PC-3 (cell line): ENCODE measurements around the gene ARHGEF25.

ENCODE experiments used
- EZH2 ChIP-seq: fragments of 300-600 bp; sonication (generic); IDR thresholded peaks from one replicate; pipeline ENCODE4 v1.6.1; 2017; ENCODE audit warnings: antibody characterized with exemption, mild to moderate bottlenecking, low read length; ENCODE audit not compliant: unreplicated experiment
- TF ChIP-seq, protein P1 (sequence below): fragments of 300-600 bp; sonication (generic); conservative IDR thresholded peaks from 2 replicates; pipeline ENCODE4 v1.5.1; 2017; ENCODE audit warnings: antibody characterized with exemption, low read depth, mild to moderate bottlenecking, low read length

DNA sequence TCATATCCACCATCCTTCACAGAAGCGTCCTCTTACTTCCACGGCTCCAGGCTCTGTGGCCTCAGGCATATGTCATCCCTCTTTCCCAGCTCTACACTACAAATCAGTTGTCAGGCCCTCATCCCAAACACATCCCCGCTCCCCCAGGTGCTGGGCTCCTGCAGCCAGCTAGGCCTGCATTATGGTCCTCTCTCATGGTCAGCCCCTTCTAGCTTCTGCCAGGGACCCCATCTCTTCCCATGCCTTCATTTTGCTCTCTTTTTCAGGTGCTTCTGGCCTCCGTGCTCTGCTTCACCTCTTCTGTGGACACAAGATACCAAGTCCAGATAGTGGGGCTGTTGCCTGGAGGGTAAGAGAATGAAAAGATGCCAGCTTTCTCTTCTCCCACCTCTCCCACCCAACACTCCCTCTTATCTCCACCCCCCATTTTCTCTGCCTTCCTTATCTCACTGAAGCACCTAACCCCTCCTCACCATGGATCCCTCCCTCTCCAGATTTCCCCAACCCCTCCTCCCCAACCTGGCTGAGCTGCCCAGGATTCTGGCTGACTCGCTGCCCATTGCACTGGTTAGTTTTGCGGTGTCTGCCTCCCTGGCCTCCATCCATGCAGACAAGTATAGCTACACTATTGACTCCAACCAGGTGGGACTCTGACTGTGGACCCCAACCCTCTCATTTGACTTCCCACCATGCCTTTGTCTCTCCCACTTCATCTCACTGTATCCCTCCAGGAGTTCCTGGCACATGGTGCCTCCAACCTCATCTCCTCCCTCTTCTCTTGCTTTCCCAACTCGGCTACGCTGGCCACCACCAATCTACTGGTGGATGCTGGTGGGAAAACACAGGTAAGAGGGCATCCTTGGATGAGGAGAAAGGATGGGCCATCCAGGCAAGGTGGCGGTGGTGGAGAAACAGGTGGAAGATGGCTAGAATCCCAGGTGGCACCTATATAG, 11.3 kb downstream of the ARHGEF25 start:
- TF ChIP-seq, protein P1, sequence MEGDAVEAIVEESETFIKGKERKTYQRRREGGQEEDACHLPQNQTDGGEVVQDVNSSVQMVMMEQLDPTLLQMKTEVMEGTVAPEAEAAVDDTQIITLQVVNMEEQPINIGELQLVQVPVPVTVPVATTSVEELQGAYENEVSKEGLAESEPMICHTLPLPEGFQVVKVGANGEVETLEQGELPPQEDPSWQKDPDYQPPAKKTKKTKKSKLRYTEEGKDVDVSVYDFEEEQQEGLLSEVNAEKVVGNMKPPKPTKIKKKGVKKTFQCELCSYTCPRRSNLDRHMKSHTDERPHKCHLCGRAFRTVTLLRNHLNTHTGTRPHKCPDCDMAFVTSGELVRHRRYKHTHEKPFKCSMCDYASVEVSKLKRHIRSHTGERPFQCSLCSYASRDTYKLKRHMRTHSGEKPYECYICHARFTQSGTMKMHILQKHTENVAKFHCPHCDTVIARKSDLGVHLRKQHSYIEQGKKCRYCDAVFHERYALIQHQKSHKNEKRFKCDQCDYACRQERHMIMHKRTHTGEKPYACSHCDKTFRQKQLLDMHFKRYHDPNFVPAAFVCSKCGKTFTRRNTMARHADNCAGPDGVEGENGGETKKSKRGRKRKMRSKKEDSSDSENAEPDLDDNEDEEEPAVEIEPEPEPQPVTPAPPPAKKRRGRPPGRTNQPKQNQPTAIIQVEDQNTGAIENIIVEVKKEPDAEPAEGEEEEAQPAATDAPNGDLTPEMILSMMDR = no peak
- no peak for TF ChIP-seq EZH2
